Measurements from ENCODE around the gene RUFY3. TPM values are rescaled to one million over a fixed set of nuclear protein-coding genes. Genes with fewer than 3 reads are reported as not detected.
A peak's percentile ranks its signal among the peaks of the same experiment; 100 is the strongest.

Gene RUFY3
- total and polyA plus RNA-seq, 2 of the 13 experiments (the other 11 are each of a cell fraction or from before 2014, with no cell fraction given) = 17.9 to 25.3 TPM

DNA sequence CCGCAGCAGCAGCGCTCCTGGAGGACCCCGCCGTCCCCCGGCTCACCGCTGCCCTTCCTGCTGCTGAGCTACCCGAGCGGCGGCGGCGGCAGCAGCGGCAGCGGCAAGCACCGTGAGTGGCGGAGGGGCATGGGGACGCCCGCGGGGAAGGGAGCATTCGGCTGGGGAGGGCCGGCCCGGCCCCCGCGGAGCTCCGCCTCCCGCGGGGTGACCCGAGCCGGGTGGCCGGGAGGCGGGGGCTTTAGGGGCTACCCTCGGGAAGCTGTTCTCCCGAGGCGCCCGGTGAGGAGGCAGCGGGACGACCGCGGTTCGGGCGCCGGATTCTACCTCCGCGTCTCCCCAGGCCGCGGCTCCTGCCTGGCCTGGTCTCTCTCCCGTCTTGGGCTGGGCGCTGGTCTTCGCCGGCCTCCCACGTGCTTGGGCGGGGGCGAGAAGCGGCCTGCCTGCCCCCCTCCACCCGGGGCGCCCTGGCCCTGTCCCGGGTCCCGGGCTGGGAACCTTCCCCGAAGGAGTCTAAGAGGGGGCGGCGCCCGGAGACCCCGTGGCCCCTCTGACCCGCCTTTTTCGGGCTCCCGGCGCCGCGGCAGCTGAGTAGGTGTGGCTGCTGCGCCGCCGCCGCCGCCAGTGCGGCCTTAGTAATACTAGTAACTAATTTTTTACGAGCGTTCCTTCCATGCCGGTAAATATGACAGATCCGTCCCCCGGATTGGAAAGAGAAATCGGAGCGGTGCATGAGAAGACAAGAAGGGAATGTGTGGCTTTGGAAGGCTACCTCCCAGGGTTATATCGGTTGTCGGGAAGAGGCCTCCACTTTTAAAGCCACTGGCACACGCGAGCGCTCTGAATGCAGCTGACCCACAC lies 16.4 kb upstream of the RUFY3 start (continued):
- TF ChIP-seq ZNF574 (CRISPR knock-in tag; IDR thresholded peaks at IDR 0.05) (peak; percentile 83), NFIB (CRISPR knock-in tag; IDR thresholded peaks at IDR 0.05; ENCODE audit: borderline replicate concordance) (no peak), ATF3 (CRISPR knock-in tag; IDR thresholded peaks at IDR 0.05) (no peak), EED (CRISPR knock-in tag; IDR thresholded peaks at IDR 0.05) (no peak), HNRNPUL1 (IDR thresholded peaks at IDR 0.05; ENCODE audit: low read depth, low read length) (no peak), TBX3 (IDR thresholded peaks at IDR 0.05; ENCODE audit: borderline replicate concordance) (no peak), TEAD3 (CRISPR knock-in tag; optimal IDR thresholded peaks at IDR 0.05; ENCODE audit: borderline replicate concordance) (no peak), ZNF607 (CRISPR knock-in tag; IDR thresholded peaks at IDR 0.05; ENCODE audit: borderline replicate concordance) (no peak), GATAD2A (CRISPR knock-in tag; IDR thresholded peaks at IDR 0.05) (no peak), HOXA9 (CRISPR knock-in tag; IDR thresholded peaks at IDR 0.05; ENCODE audit: borderline replicate concordance) (no peak), THAP9 (CRISPR knock-in tag; IDR thresholded peaks at IDR 0.05; ENCODE audit: borderline replicate concordance) (peak; percentile 49; the same call in 1 of the 2 replicates), ZNF850 (CRISPR knock-in tag; conservative IDR thresholded peaks at IDR 0.05) (no peak), ZNF3 (CRISPR knock-in tag; IDR thresholded peaks at IDR 0.05) (0 out of 2 replicates have a peak, but pooled peaks have one; percentile 20), SAFB2 (CRISPR knock-in tag; IDR thresholded peaks at IDR 0.05; ENCODE audit: borderline replicate concordance, low read depth) (no peak), TOE1 (CRISPR knock-in tag; IDR thresholded peaks at IDR 0.05) (no peak), SATB2 (CRISPR knock-in tag; IDR thresholded peaks at IDR 0.05) (peak; percentile 51; the same call in 1 of the 2 replicates), TMF1 (CRISPR knock-in tag; IDR thresholded peaks at IDR 0.05; ENCODE audit: low read depth) (no peak)
- TF ChIP-seq, protein P1, sequence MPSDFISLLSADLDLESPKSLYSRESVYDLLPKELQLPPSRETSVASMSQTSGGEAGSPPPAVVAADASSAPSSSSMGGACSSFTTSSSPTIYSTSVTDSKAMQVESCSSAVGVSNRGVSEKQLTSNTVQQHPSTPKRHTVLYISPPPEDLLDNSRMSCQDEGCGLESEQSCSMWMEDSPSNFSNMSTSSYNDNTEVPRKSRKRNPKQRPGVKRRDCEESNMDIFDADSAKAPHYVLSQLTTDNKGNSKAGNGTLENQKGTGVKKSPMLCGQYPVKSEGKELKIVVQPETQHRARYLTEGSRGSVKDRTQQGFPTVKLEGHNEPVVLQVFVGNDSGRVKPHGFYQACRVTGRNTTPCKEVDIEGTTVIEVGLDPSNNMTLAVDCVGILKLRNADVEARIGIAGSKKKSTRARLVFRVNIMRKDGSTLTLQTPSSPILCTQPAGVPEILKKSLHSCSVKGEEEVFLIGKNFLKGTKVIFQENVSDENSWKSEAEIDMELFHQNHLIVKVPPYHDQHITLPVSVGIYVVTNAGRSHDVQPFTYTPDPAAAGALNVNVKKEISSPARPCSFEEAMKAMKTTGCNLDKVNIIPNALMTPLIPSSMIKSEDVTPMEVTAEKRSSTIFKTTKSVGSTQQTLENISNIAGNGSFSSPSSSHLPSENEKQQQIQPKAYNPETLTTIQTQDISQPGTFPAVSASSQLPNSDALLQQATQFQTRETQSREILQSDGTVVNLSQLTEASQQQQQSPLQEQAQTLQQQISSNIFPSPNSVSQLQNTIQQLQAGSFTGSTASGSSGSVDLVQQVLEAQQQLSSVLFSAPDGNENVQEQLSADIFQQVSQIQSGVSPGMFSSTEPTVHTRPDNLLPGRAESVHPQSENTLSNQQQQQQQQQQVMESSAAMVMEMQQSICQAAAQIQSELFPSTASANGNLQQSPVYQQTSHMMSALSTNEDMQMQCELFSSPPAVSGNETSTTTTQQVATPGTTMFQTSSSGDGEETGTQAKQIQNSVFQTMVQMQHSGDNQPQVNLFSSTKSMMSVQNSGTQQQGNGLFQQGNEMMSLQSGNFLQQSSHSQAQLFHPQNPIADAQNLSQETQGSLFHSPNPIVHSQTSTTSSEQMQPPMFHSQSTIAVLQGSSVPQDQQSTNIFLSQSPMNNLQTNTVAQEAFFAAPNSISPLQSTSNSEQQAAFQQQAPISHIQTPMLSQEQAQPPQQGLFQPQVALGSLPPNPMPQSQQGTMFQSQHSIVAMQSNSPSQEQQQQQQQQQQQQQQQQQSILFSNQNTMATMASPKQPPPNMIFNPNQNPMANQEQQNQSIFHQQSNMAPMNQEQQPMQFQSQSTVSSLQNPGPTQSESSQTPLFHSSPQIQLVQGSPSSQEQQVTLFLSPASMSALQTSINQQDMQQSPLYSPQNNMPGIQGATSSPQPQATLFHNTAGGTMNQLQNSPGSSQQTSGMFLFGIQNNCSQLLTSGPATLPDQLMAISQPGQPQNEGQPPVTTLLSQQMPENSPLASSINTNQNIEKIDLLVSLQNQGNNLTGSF (CRISPR knock-in tag; IDR thresholded peaks at IDR 0.05) = no peak; the same call in 1 of the 2 replicates
